Gastroesophageal sphincter (tissue), 4 donors: ENCODE data around the gene LAG3. TPM values are rescaled to one million over a fixed set of nuclear protein-coding genes. Genes with fewer than 3 reads are reported as not detected.

Experiments
- ATAC-seq: fragments of 150-250 bp; one replicate; pipeline ENCODE4 v1.9.1; 2016; ENCODE audit warnings: mild to moderate bottlenecking, moderate library complexity
- H3K27ac ChIP-seq, 4 donors: fragments of 200-600 bp; sonication (generic) in 3 of 4; 1 replicate in 3 of 4; 2 replicates in 1 of 4; pipeline ENCODE4 v1.5.1; 2016 to 2019
- H3K27me3 ChIP-seq: fragments of 200-600 bp; sonication (generic); one replicate; pipeline ENCODE4 v1.5.1; 2019
- H3K36me3 ChIP-seq, 2 donors: fragments of 200-600 bp; sonication (generic); one replicate each; pipeline ENCODE4 v1.5.1; 2019; ENCODE audit warnings: control low read depth in 1 of 2
- H3K4me1 ChIP-seq, 3 donors: fragments of 200-600 bp; sonication (generic); 1 replicate in 2 of 3; 2 replicates in 1 of 3; pipeline ENCODE4 v1.5.1; 2016 to 2019; ENCODE audit warnings: control low read depth in 2 of 3
- H3K4me3 ChIP-seq, 2 donors: fragments of 200-600 bp; sonication (generic); one replicate each; pipeline ENCODE4 v1.5.1; 2019; ENCODE audit warnings: mild to moderate bottlenecking in 1 of 2, moderate library complexity in 1 of 2
- H3K9me3 ChIP-seq, 3 donors: fragments of 200-600 bp; sonication (generic); one replicate each; pipeline ENCODE4 v1.5.1; 2017 to 2019; ENCODE audit warnings: control low read depth in 2 of 3
- EP300 ChIP-seq: sonication (generic); formaldehyde crosslinking; IDR thresholded peaks from one replicate; pipeline ENCODE4 v1.6.1; 2017; ENCODE audit warnings: antibody characterized with exemption, mild to moderate bottlenecking
- POLR2A ChIP-seq, 2 donors: fragments of 450-650 bp; IDR thresholded peaks; one replicate each; pipeline ENCODE4 v1.6.1; 2017; ENCODE audit warnings: antibody characterized with exemption in 2 of 2, mild to moderate bottlenecking in 2 of 2, moderate library complexity in 1 of 2
- POLR2AphosphoS5 ChIP-seq: sonication (generic); formaldehyde crosslinking; IDR thresholded peaks from one replicate; pipeline ENCODE4 v1.6.1; 2017; ENCODE audit warnings: antibody characterized with exemption
- WGBS, 2 donors: methylation state at CpG; one replicate each; pipeline ENCODE4 v1.1.5; 2018; ENCODE audit warnings: low coverage in 1 of 2; 5-methylcytosine and 5-hydroxymethylcytosine counted together
- total RNA-seq, 4 donors: library from RNA; depleted of rRNA; stranded (reverse); fragments of >200 nt; gene quantifications; one replicate each; pipeline ENCODE4 v1.1.0, GENCODE V29; 2016
- TF ChIP-seq, protein P1 (sequence below), 4 experiments: fragments of 200-600 bp in 2 of 4; fragments of 450-650 bp in 2 of 4; sonication (generic) in 1 of 4; IDR thresholded peaks; one replicate each; pipeline ENCODE4 v1.5.1; 2017 to 2019; ENCODE audit warnings: antibody characterized with exemption in 4 of 4, mild to moderate bottlenecking in 2 of 4, moderate library complexity in 2 of 4

Gene LAG3
- total RNA-seq, 4 donors from 2014 or later, result 0.30 to 3.0 (median 1.9) TPM

DNA sequence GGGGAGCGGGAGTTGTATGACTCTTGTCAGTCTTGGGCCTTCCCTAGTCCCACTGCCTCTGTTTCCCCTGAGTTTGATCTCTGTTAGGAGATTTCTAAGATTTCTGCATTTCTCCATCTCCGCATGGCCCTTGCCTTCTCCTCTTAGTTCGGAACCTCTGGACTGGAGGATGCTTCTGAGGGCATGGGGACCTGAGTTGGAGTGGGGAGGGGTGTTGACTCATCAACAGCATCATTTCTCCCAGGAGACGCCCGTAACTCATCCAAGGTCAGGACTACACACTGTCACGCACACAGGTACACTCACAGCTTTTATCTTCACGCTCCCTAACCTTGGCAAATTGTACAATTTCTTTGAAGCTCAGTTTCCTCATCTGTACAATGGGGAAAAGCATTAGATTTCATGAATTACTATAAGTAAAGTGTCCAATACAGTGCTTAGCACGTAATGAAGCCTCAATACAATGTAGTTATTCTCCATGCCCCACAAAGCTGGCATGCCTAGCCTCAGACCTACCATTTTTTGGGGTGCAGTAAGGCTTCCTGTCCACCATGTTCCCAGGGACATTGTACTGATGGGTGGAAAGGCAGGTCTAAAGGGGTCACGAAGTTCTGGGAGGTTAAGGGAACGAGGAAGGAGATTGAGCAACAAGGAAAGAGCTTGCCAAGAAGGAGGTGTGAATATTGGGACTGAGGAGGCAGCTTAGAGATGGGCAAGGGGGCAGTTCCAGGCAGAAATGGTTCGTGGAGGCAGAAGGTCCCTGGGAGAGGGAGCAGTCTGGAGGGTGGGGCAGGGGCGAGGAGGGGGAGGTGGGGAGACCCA is 600 bp upstream of the LAG3 start:
- H3K4me3 ChIP-seq, result peak overlapping the region in 1 of 2 donors; percentile 42
- H3K36me3 ChIP-seq, result peaks cover 0 to 26% of the 10 kb centered on the region in 2 donors

DNA sequence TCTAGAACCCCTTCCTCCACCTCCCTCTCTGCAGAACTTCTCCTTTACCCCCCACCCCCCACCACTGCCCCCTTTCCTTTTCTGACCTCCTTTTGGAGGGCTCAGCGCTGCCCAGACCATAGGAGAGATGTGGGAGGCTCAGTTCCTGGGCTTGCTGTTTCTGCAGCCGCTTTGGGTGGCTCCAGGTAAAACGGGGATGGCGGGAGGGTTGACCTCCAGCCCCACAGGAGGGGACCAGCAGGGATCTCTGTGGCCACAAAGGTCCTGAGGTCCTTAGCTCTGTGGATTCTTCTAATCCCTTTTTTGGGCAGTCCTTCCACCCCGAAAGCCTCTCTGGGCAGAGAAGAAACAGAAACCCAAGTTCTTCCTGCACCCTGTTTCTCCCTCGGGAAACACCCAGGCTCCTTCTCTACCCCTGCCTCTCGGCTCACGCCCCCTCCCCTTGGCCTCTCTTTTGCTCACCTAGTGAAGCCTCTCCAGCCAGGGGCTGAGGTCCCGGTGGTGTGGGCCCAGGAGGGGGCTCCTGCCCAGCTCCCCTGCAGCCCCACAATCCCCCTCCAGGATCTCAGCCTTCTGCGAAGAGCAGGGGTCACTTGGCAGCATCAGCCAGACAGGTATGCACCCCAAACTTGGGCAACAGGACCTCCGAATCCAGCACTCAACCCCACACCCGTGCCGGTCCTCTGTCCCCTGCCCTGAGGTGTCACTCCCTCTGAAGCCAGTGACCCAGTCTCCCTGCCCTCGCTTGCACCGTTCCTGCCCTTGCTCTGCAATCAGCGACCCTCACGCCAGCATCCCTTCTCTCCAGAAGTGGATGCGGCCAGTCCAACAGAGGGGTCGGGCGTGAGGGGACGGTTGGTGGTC is 638 bp downstream of the LAG3 start:
- peak overlapping the region in 3 of 4 donors; percentile 97 to 99 (median 97) for H3K27ac ChIP-seq
- 82% methylated on average over 4 of the region's 21 CpGs; no CpG with 5 or more reads in 1 of the 2 donors for WGBS, 2 donors
- no peaks in the 10 kb centered on the region for H3K27me3 ChIP-seq
- no peak for ATAC-seq
- TF ChIP-seq, protein P1, sequence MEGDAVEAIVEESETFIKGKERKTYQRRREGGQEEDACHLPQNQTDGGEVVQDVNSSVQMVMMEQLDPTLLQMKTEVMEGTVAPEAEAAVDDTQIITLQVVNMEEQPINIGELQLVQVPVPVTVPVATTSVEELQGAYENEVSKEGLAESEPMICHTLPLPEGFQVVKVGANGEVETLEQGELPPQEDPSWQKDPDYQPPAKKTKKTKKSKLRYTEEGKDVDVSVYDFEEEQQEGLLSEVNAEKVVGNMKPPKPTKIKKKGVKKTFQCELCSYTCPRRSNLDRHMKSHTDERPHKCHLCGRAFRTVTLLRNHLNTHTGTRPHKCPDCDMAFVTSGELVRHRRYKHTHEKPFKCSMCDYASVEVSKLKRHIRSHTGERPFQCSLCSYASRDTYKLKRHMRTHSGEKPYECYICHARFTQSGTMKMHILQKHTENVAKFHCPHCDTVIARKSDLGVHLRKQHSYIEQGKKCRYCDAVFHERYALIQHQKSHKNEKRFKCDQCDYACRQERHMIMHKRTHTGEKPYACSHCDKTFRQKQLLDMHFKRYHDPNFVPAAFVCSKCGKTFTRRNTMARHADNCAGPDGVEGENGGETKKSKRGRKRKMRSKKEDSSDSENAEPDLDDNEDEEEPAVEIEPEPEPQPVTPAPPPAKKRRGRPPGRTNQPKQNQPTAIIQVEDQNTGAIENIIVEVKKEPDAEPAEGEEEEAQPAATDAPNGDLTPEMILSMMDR (IDR thresholded peaks at IDR 0.05), result no peak
- peaks cover 0 to 26% of the 10 kb centered on the region in 2 donors for H3K36me3 ChIP-seq
- no peaks in the 10 kb centered on the region for H3K9me3 ChIP-seq
- peaks cover 0 to 73% (median 43%) of the 10 kb centered on the region in 3 donors for H3K4me1 ChIP-seq
- peak overlapping the region; percentile 1 to 42 for H3K4me3 ChIP-seq

More for the DNA sequence above, 600 bp upstream of the LAG3 start:
- peak; percentile 22 for ATAC-seq
- TF ChIP-seq, protein P1 (IDR thresholded peaks at IDR 0.05), result peak in 2 of 4 experiments; percentile 9 to 24
- TF ChIP-seq EP300 (no peak), POLR2AphosphoS5 (peak; percentile 32), POLR2A (IDR thresholded peaks at IDR 0.05) (no peak)
- Histone ChIP-seq H3K9me3 (no peaks in the 10 kb centered on the region), H3K4me1 (peaks cover 0 to 72% (median 44%) of the 10 kb centered on the region in 3 donors), H3K27ac (peak overlapping the region in 3 of 4 donors; percentile 97 to 99 (median 97)), H3K27me3 (no peaks in the 10 kb centered on the region)
- WGBS, 2 donors, result 62 to 72% methylated on average over 8 of the region's 12 CpGs

DNA sequence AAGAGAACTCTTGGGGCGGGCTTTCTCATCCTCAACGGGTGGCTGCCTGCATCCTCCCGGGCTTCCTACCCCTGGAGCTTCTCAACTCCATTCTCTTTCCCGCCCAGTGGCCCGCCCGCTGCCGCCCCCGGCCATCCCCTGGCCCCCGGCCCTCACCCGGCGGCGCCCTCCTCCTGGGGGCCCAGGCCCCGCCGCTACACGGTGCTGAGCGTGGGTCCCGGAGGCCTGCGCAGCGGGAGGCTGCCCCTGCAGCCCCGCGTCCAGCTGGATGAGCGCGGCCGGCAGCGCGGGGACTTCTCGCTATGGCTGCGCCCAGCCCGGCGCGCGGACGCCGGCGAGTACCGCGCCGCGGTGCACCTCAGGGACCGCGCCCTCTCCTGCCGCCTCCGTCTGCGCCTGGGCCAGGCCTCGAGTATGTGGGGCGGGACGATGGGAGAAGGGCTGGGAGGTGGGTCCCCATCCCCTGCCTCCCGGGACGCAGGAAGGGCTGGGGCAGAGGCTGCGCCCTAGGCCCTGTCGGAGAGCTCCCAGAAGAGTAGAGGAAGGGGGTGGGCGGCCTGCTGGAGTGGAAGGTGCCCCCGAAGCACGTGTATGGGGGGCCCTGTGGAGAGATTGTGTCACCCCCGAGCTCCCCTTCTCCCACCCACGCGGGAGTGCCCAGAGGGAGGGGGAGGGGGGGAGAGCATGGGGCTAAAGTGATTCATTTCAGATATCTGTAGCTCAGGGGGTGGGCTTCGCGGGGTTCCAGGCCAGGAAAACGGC is 1.5 kb downstream of the LAG3 start:
- Histone ChIP-seq H3K4me1 (peaks cover 0 to 73% (median 39%) of the 10 kb centered on the region in 3 donors), H3K27ac (peak overlapping the region in 3 of 4 donors; percentile 8 to 97 (median 17)), H3K27me3 (no peaks in the 10 kb centered on the region), H3K4me3 (peak overlapping the region; percentile 1 to 42), H3K9me3 (no peaks in the 10 kb centered on the region), H3K36me3 (peaks cover 0 to 26% of the 10 kb centered on the region in 2 donors)
- no peak for TF ChIP-seq POLR2A (IDR thresholded peaks at IDR 0.05)
- no peak for TF ChIP-seq EP300
- TF ChIP-seq POLR2AphosphoS5, result no peak
- no peak for ATAC-seq
- 18 to 27% methylated on average over 3 to 10 of the region's 60 CpGs for WGBS, 2 donors

DNA sequence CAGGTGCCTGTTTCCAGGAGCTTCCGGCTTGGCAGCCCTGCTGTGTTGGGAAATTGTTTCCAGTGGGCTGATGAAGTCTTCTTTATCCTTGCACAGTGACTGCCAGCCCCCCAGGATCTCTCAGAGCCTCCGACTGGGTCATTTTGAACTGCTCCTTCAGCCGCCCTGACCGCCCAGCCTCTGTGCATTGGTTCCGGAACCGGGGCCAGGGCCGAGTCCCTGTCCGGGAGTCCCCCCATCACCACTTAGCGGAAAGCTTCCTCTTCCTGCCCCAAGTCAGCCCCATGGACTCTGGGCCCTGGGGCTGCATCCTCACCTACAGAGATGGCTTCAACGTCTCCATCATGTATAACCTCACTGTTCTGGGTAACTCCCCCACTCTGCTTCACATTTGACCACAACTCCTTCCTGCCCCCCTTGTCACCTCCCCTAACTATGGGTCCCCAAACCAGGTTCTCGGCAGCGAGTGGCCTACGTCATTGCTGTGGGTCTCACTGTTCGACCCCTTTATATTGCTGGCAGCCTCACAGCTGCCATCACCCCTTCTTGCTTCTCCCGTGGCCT is 2.3 kb downstream of the LAG3 start:
- TF ChIP-seq, protein P1 (IDR thresholded peaks at IDR 0.05), result no peak
- TF ChIP-seq POLR2AphosphoS5 (no peak), POLR2A (IDR thresholded peaks at IDR 0.05) (no peak)
- Histone ChIP-seq H3K27me3 (no peaks in the 10 kb centered on the region), H3K4me3 (peak overlapping the region in 1 of 2 donors; percentile 42), H3K9me3 (no peaks in the 10 kb centered on the region), H3K4me1 (peaks cover 0 to 71% (median 33%) of the 10 kb centered on the region in 3 donors), H3K36me3 (peaks cover 0 to 23% of the 10 kb centered on the region in 2 donors), H3K27ac (no peak overlapping the region)
- WGBS, 2 donors, result 90 to 96% methylated on average over 7 to 15 of the region's 15 CpGs
- no peak for ATAC-seq
